A549 (cell line): ENCODE data around the gene TTC39B. TPM values are rescaled to one million over a fixed set of nuclear protein-coding genes. Genes with fewer than 3 reads are reported as not detected.

Source experiments
- ATAC-seq, 2 experiments: fragments of 200-7000 bp in 1 of 2; fragments of >200 bp in 1 of 2; cut with Nextera tagmentation in 1 of 2; cut with Tn5 transposase in 1 of 2; 3 replicates each; pipeline versions ENCODE4 v1.8.0 to v1.9.1; 2018 to 2020; ENCODE audit warnings: mild to moderate bottlenecking in 1 of 2, moderate library complexity in 1 of 2
- CTCF ChIA-PET: fragments of 300-600 bp; sonication (Branson Sonifier 250); formaldehyde crosslinking; extraction: SDS; loops from one replicate; lab custom pipeline; 2021; ENCODE audit warnings: antibody characterized with exemption, inconsistent platforms; lab: Yijun Ruan, JAX
- POLR2A ChIA-PET: fragments of 350-600 bp; formaldehyde crosslinking; extraction: SDS; loops from one replicate; lab custom pipeline; 2021; ENCODE audit warnings: antibody characterized with exemption, inconsistent platforms; lab: Yijun Ruan, JAX
- DNase-seq, 2 experiments: peaks; one replicate each; pipeline versions ENCODE4 v3.0.0 to v3.0.0-alpha.2; 2011 to 2016; ENCODE audit warnings: low read depth in 1 of 2, low spot score in 1 of 2
- FAIRE-seq: peaks from 2 replicates; lab custom pipeline; 2011; peaks lifted over from hg19 to GRCh38; lab: Jason Lieb, UNC
- H3K27ac ChIP-seq, 2 experiments: fragments of >200 bp; sonication (Bioruptor Twin); formaldehyde crosslinking; 3 replicates each; pipeline ENCODE4 v1.5.1; 2016 to 2017
- H3K4me1 ChIP-seq: fragments of >200 bp; sonication (Bioruptor Twin); formaldehyde crosslinking; 3 replicates; pipeline ENCODE4 v1.6.1; 2016
- H3K4me2 ChIP-seq: fragments of >200 bp; sonication (Bioruptor Twin); formaldehyde crosslinking; 3 replicates; pipeline ENCODE4 v1.6.1; 2016
- H3K4me3 ChIP-seq: fragments of >200 bp; sonication (Bioruptor Twin); formaldehyde crosslinking; 3 replicates; pipeline ENCODE4 v1.5.1; 2016
- H3K9me3 ChIP-seq: fragments of >200 bp; sonication (Bioruptor Twin); formaldehyde crosslinking; 3 replicates; pipeline ENCODE4 v1.6.1; 2016
- BHLHE40 ChIP-seq: IDR thresholded peaks from 2 replicates; pipeline ENCODE4 v1.6.1; 2012; ENCODE audit warnings: low read depth, low read length, inconsistent platforms
- CBX2 ChIP-seq: fragments of 200-600 bp; sonication (generic); IDR thresholded peaks from 2 replicates; pipeline ENCODE4 v1.6.1; 2016; ENCODE audit warnings: low read depth, mild to moderate bottlenecking, borderline replicate concordance
- CBX8 ChIP-seq: fragments of 200-600 bp; sonication (generic); IDR thresholded peaks from 2 replicates; pipeline ENCODE4 v1.6.1; 2016
- CEBPB ChIP-seq, 2 experiments: fragments of >200 bp in 1 of 2; sonication (Bioruptor Twin) in 1 of 2; formaldehyde crosslinking in 1 of 2; IDR thresholded peaks; 2 replicates each; pipeline ENCODE4 v1.6.1; 2012 to 2016
- CHD4 ChIP-seq: fragments of 200-600 bp; sonication (generic); IDR thresholded peaks from 2 replicates; pipeline ENCODE4 v1.6.1; 2016; ENCODE audit warnings: antibody characterized with exemption, mild to moderate bottlenecking, borderline replicate concordance
- EP300 ChIP-seq, 2 experiments: fragments of >200 bp; sonication (Bioruptor Twin); formaldehyde crosslinking; IDR thresholded peaks; 2 replicates in 1 of 2; 3 replicates in 1 of 2; pipeline ENCODE4 v1.6.1; 2016 to 2017
- FOSL2 ChIP-seq, 2 experiments: fragments of 450-650 bp in 1 of 2; fragments of >200 bp in 1 of 2; sonication (Bioruptor Twin) in 1 of 2; formaldehyde crosslinking; IDR thresholded peaks; 2 replicates each; pipeline versions ENCODE4 v1.5.0 to v1.6.1; 2016 to 2020; ENCODE audit warnings: mild to moderate bottlenecking in 1 of 2, moderate library complexity in 1 of 2
- FOXS1 ChIP-seq: fragments of 250-450 bp; sonication (Bioruptor Pico); IDR thresholded peaks from 2 replicates; pipeline ENCODE4 v1.5.0; 2020; ENCODE audit warnings: mild to moderate bottlenecking, moderate library complexity
- HEYL ChIP-seq: fragments of 250-450 bp; sonication (Bioruptor Pico); IDR thresholded peaks from 2 replicates; pipeline ENCODE4 v1.8.0; 2021; ENCODE audit warnings: mild to moderate bottlenecking, moderate library complexity
- HOXA7 ChIP-seq: fragments of 250-450 bp; sonication (Bioruptor Pico); IDR thresholded peaks from 2 replicates; pipeline ENCODE4 v1.5.0; 2020; ENCODE audit warnings: mild to moderate bottlenecking, moderate library complexity
- HOXB5 ChIP-seq: fragments of 250-450 bp; sonication (Bioruptor Pico); IDR thresholded peaks from 2 replicates; pipeline ENCODE4 v1.5.0; 2020; ENCODE audit warnings: mild to moderate bottlenecking, moderate library complexity
- JUN ChIP-seq, 2 experiments: fragments of >200 bp; sonication (Bioruptor Twin); formaldehyde crosslinking; IDR thresholded peaks; 2 replicates in 1 of 2; 3 replicates in 1 of 2; pipeline ENCODE4 v1.6.1; 2016 to 2017
- JUNB ChIP-seq: fragments of >200 bp; sonication (Bioruptor Twin); formaldehyde crosslinking; IDR thresholded peaks from 2 replicates; pipeline ENCODE4 v1.6.1; 2016
- MAZ ChIP-seq: fragments of 150-350 bp; IDR thresholded peaks from 2 replicates; pipeline ENCODE4 v1.6.1; 2014; ENCODE audit warnings: antibody characterized with exemption, low read depth, low read length, borderline replicate concordance
- MYC ChIP-seq: IDR thresholded peaks from 2 replicates; pipeline ENCODE4 v1.6.1; 2012; ENCODE audit warnings: mild to moderate bottlenecking, inconsistent platforms, low read length, improper control_type of control experiment, borderline replicate concordance
- NFE2L2 ChIP-seq: fragments of 150-350 bp; conservative IDR thresholded peaks from 2 replicates; pipeline ENCODE4 v1.6.1; 2014; ENCODE audit warnings: low read length
- PHF8 ChIP-seq: fragments of 200-600 bp; sonication (generic); IDR thresholded peaks from 2 replicates; pipeline ENCODE4 v1.6.1; 2016; ENCODE audit warnings: low read depth, mild to moderate bottlenecking, antibody characterized with exemption, moderate library complexity, borderline replicate concordance
- POLR2AphosphoS2 ChIP-seq: conservative IDR thresholded peaks from 2 replicates; pipeline ENCODE4 v1.6.1; 2012; ENCODE audit warnings: low read length, improper control_type of control experiment, inconsistent platforms
- RAD21 ChIP-seq, 2 experiments: fragments of >200 bp in 1 of 2; sonication (Bioruptor Twin) in 1 of 2; formaldehyde crosslinking in 1 of 2; IDR thresholded peaks in 1 of 2; conservative IDR thresholded peaks in 1 of 2; 2 replicates in 1 of 2; 3 replicates in 1 of 2; pipeline ENCODE4 v1.6.1; 2012 to 2018; ENCODE audit warnings: inconsistent platforms in 1 of 2
- RCOR1 ChIP-seq: fragments of 150-350 bp; IDR thresholded peaks from 2 replicates; pipeline ENCODE4 v1.6.1; 2014; ENCODE audit warnings: antibody characterized with exemption, low read length, low read depth
- SMC3 ChIP-seq: fragments of >200 bp; sonication (Bioruptor Twin); formaldehyde crosslinking; IDR thresholded peaks from 3 replicates; pipeline ENCODE4 v1.6.1; 2018; ENCODE audit warnings: inconsistent platforms
- SREBF2 ChIP-seq: fragments of 450-650 bp; IDR thresholded peaks from 2 replicates; pipeline ENCODE4 v1.6.1; 2014; ENCODE audit warnings: mild to moderate bottlenecking, moderate library complexity
- TFCP2L1 ChIP-seq: fragments of 250-450 bp; sonication (Bioruptor Pico); IDR thresholded peaks from 2 replicates; pipeline ENCODE4 v1.5.0; 2021; ENCODE audit warnings: mild to moderate bottlenecking
- ZFP36 ChIP-seq: fragments of 450-650 bp; IDR thresholded peaks from 2 replicates; pipeline ENCODE4 v1.6.1; 2014; ENCODE audit warnings: borderline replicate concordance; ENCODE audit not compliant: partially characterized antibody
- ZNF302 ChIP-seq: fragments of 250-450 bp; sonication (Bioruptor Pico); IDR thresholded peaks from 2 replicates; pipeline ENCODE4 v1.9.0; 2021; ENCODE audit warnings: inconsistent platforms, mild to moderate bottlenecking, moderate library complexity
- WGBS: methylation state at CpG from one replicate; pipeline ENCODE4 v1.1.6; 2017; ENCODE audit errors: missing lambda C conversion rate; 5-methylcytosine and 5-hydroxymethylcytosine counted together
- polyA plus RNA-seq, 4 experiments: library from polyadenylated mRNA; depleted of rRNA in 3 of 4; stranded (reverse); fragments of >200 nt; fragmentation: RNase III in 1 of 4; extraction: RNeasy Plus Mini Kit Qiagen cat#74134 plus additional on column Dnase treatment in 1 of 4; gene quantifications; 2 replicates in 3 of 4; 3 replicates in 1 of 4; pipeline ENCODE4 v1.2.3, GENCODE V29; 2011 to 2017
- TF ChIP-seq, protein P1 (sequence below): IDR thresholded peaks from 2 replicates; pipeline ENCODE4 v1.6.1; 2012
- TF ChIP-seq, protein P2 (sequence below): fragments of 150-350 bp; IDR thresholded peaks from 2 replicates; pipeline ENCODE4 v1.6.1; 2014; ENCODE audit warnings: low read depth, mild to moderate bottlenecking, low read length

Gene TTC39B
- polyA plus RNA-seq, 2 of the 4 experiments (the other 2 are of a cell fraction) = 0.94 to 4.4 TPM

DNA sequence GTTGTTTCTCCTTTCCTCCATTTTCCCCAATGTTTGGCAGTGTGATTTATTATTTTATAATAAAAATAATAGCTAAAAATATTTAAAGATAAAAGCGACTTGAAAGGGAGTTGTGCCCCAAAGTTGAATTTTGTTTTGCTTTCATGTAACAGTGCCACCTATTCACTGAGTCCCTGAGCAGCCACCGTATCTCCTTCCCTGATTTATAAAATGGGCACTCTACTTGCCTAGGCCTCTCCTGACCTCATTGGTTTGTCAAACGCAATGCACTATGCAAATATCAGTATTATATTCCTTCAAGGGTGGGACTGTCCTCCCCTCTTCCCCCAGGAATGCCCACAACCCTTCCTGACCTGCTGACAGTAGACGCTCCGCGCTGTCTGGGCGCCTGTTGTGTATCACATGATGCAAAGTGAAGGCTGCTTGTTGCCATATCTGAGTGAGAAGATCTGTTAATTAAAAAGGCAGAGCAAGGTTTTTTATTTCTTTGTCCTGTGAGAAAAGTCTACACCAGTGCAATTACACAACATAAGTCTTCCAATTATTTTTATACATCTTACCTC is 81.4 kb downstream of the TTC39B start:
- Histone ChIP-seq H3K4me3 (no peak overlapping the region), H3K4me1 (no peaks in the 10 kb centered on the region), H3K27ac (no peak overlapping the region), H3K4me2 (no peak overlapping the region), H3K9me3 (no peaks in the 10 kb centered on the region)
- 78% methylated on average over 7 of the region's 7 CpGs for WGBS
- ATAC-seq = no peak
- TF ChIP-seq CBX2 (no peak), CHD4 (no peak), HEYL (CRISPR knock-in tag) (no peak), MAZ (no peak), TFCP2L1 (CRISPR knock-in tag) (no peak), HOXB5 (no peak), ZFP36 (no peak), JUNB (no peak), SREBF2 (no peak), RCOR1 (no peak)
- TF ChIP-seq, protein P1, sequence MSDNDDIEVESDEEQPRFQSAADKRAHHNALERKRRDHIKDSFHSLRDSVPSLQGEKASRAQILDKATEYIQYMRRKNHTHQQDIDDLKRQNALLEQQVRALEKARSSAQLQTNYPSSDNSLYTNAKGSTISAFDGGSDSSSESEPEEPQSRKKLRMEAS = no peak
- CTCF ChIA-PET = no interaction called here
- POLR2A ChIA-PET = no interaction called here
- FAIRE-seq = no peak
- DNase-seq = no peak

- Histone ChIP-seq H3K9me3 (no peaks in the 10 kb centered on the region), H3K4me2 (no peak overlapping the region), H3K4me1 (no peaks in the 10 kb centered on the region), H3K27ac (no peak overlapping the region), H3K4me3 (no peak overlapping the region)
- POLR2A ChIA-PET = no interaction called here
- 67% methylated on average over 3 of the region's 3 CpGs for WGBS
- ATAC-seq (no peak), FAIRE-seq (no peak), DNase-seq (no peak)
- CTCF ChIA-PET = interaction anchor here (1.4 to 4.2 kb wide), 3 partner anchors 9 to 12 kb away, joined by 5 to 21 read pairs (median 6); no protein-coding TSS in a partner anchor
- TF ChIP-seq PHF8 = no peak
These were observed 84.7 kb downstream of the TTC39B start for GRCh38 chr9:15222313-15222712.

DNA sequence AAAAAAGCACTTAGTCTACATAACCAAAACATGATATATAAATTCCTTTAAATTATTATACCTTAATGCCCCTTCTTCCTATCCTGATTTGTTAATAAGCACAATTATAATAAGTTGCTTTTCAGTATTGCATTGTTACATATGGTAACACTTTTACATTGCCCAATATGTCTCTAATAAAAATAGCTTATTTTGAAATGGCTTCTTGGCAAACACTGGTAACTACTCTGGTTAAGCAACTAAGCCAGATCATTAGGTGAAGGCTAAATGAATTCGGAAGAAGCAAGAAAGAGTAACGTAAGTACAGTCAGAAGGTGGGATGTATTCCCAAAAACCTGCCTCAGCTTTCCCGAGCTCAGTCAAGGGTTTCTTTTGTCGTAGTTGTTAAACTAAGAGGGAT is 85.3 kb downstream of the TTC39B start:
- ChIA-PET POLR2A (no interaction called here), CTCF (interaction anchor here (0.6 to 4.2 kb wide), 5 partner anchors 9 to 194 kb away, joined by 3 to 21 read pairs (median 5); no protein-coding TSS in a partner anchor)
- 73% methylated on average over 4 of the region's 4 CpGs for WGBS
- H3K4me3 ChIP-seq = no peak overlapping the region
- ATAC-seq (no peak), DNase-seq (no peak)
- no peak overlapping the region for H3K4me2 ChIP-seq
- H3K27ac ChIP-seq = no peak overlapping the region
- no peaks in the 10 kb centered on the region for H3K9me3 ChIP-seq
- no peak for TF ChIP-seq ZNF302
- no peak for TF ChIP-seq SMC3
- TF ChIP-seq NFE2L2 = no peak
- TF ChIP-seq PHF8 = no peak
- TF ChIP-seq BHLHE40 = no peak
- TF ChIP-seq HOXA7 (CRISPR knock-in tag) = no peak
- TF ChIP-seq HEYL (CRISPR knock-in tag) = no peak
- no peak for TF ChIP-seq CBX2
- no peak for TF ChIP-seq MYC
- TF ChIP-seq, all 56 proteins: peak for 0
- no peaks in the 10 kb centered on the region for H3K4me1 ChIP-seq
- FAIRE-seq = no peak

DNA sequence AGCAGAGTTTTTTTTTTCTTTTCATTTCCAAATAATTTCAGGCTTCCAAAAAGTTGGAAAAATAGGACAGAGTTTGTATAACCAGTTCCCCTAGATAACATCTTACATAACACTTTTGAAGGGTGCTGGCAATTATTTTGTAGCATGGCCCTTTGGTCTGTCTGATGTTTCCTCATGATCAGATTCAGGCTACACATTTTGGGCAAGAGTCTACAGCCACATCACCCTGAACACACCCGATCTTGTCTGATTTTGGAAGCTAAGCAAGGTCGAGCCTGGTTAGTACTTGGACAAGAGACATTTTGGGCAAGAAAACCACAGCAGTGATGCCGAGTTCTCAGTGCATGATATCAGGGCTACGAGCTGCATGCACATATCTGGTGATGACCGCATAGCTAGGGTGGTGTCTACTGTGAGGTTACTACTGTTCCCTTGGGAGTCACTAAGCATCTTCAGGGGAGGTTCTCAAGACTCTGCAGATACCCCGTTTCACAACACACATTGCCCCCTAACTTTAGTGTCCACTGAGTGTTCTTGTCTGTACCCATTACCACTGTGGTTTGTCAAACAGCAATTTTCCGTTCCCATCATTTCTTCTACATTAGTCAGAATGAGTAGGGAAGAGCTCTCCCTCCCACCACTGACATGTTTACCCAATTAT is 86.2 kb downstream of the TTC39B start:
- Histone ChIP-seq H3K9me3 (no peaks in the 10 kb centered on the region), H3K4me3 (no peak overlapping the region), H3K4me1 (no peaks in the 10 kb centered on the region), H3K4me2 (no peak overlapping the region), H3K27ac (no peak overlapping the region)
- WGBS = 56% methylated on average over 6 of the region's 7 CpGs
- TF ChIP-seq EP300 (IDR thresholded peaks at IDR 0.05) (no peak), JUNB (no peak), RAD21 (conservative IDR thresholded peaks at IDR 0.05 in 1 of 2, IDR thresholded peaks at IDR 0.05 in 1 of 2) (no peak), ZNF302 (no peak), CEBPB (IDR thresholded peaks at IDR 0.05) (no peak), CBX8 (no peak), JUN (IDR thresholded peaks at IDR 0.05) (no peak), FOXS1 (CRISPR knock-in tag) (no peak), POLR2AphosphoS2 (no peak), MYC (no peak), FOSL2 (IDR thresholded peaks at IDR 0.05) (no peak), FOSL2 (CRISPR knock-in tag; IDR thresholded peaks at IDR 0.05) (no peak)
- TF ChIP-seq, protein P2, sequence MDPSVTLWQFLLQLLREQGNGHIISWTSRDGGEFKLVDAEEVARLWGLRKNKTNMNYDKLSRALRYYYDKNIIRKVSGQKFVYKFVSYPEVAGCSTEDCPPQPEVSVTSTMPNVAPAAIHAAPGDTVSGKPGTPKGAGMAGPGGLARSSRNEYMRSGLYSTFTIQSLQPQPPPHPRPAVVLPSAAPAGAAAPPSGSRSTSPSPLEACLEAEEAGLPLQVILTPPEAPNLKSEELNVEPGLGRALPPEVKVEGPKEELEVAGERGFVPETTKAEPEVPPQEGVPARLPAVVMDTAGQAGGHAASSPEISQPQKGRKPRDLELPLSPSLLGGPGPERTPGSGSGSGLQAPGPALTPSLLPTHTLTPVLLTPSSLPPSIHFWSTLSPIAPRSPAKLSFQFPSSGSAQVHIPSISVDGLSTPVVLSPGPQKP = no peak
- CTCF ChIA-PET = interaction anchor here (1.1 to 4.2 kb wide), 5 partner anchors 8 to 53 kb away, joined by 3 to 21 read pairs (median 6); no protein-coding TSS in a partner anchor
- FAIRE-seq = no peak
- POLR2A ChIA-PET = no interaction called here
- no peak for ATAC-seq
- no peak for DNase-seq
